HCT116 (cell line): ENCODE results near the gene IFNA1. TPM values are rescaled to one million over a fixed set of nuclear protein-coding genes. Genes with fewer than 3 reads are reported as not detected.

Experiments
- ATAC-seq: fragments of 200-7000 bp; cut with Tn5 transposase; 2 replicates; pipeline ENCODE4 v1.9.1; 2020; ENCODE audit warnings: mild to moderate bottlenecking, moderate library complexity
- BruUV-seq: library from RNA; stranded (reverse); fragments of 400-500 nt; replicated peaks from 2 replicates; lab custom pipeline; 2021; lab: Mats Ljungman, UMichigan
- CTCF ChIA-PET: fragments of 300-600 bp; sonication (Branson Sonifier 250); formaldehyde crosslinking; loops from one replicate; lab custom pipeline; 2021; ENCODE audit warnings: antibody characterized with exemption; lab: Charles Lee
- POLR2A ChIA-PET: fragments of 300-600, 350-600 bp; sonication (Branson Sonifier 250); formaldehyde crosslinking; loops from one replicate; lab custom pipeline; 2021; ENCODE audit warnings: antibody characterized with exemption; lab: Charles Lee
- RAD21 ChIA-PET, 2 experiments: fragments of 300-600 bp; sonication (Branson Sonifier 250); formaldehyde crosslinking; loops; one replicate each; lab custom pipeline; 2023; ENCODE audit warnings: low total read pairs in 2 of 2; ENCODE audit not compliant: uncharacterized antibody in 2 of 2, unreplicated experiment in 2 of 2, low non-redundant PET in 1 of 2; lab: Charles Lee
- DNase-seq: peaks from one replicate; pipeline ENCODE4 v3.0.0-alpha.2; 2010; ENCODE audit warnings: low read depth, low spot score
- H2AFZ ChIP-seq: fragments of 200-600 bp; shearing (Covaris generic), sonication (generic); 2 replicates; pipeline ENCODE4 v1.6.1; 2017; ENCODE audit warnings: low read depth, mixed run types, mixed read lengths, antibody characterized with exemption, low read length; ENCODE audit not compliant: poor library complexity, severe bottlenecking
- H3K27ac ChIP-seq: 2 replicates; pipeline ENCODE4 v1.5.1; 2012; ENCODE audit warnings: low read depth, low read length
- H3K27me3 ChIP-seq: fragments of 200-600 bp; sonication (generic); 2 replicates; pipeline ENCODE4 v1.6.1; 2016; ENCODE audit warnings: mixed run types, low read length, mixed read lengths; ENCODE audit not compliant: insufficient read depth
- H3K36me3 ChIP-seq, 2 experiments: fragments of 200-500 bp in 1 of 2; fragments of 200-600 bp in 1 of 2; sonication (Bioruptor generic) in 1 of 2; sonication (generic) in 1 of 2; 2 replicates each; pipeline versions ENCODE4 v1.5.1 to v1.6.1; 2014 to 2016; ENCODE audit warnings: low read length in 2 of 2, inconsistent platforms in 1 of 2, mixed read lengths in 1 of 2, mixed run types in 1 of 2; ENCODE audit not compliant: insufficient read depth in 2 of 2, control insufficient read depth in 1 of 2
- H3K4me1 ChIP-seq, 2 experiments: fragments of 200-600 bp in 1 of 2; sonication (generic) in 1 of 2; 2 replicates each; pipeline versions ENCODE4 v1.5.1 to v1.6.1; 2012 to 2017; ENCODE audit warnings: low read length in 2 of 2, inconsistent platforms in 1 of 2, mild to moderate bottlenecking in 1 of 2, mixed read lengths in 1 of 2, mixed run types in 1 of 2, moderate library complexity in 1 of 2; ENCODE audit not compliant: insufficient read depth in 2 of 2, control insufficient read depth in 1 of 2
- H3K4me2 ChIP-seq: fragments of 200-600 bp; sonication (generic); 2 replicates; pipeline ENCODE4 v1.6.1; 2017; ENCODE audit warnings: mixed run types, low read length, mixed read lengths
- H3K4me3 ChIP-seq, 2 experiments: fragments of 200-600 bp in 1 of 2; sonication (generic) in 1 of 2; replicated peaks in 1 of 2; 2 replicates each; pipeline ENCODE4 v1.5.1; 2011 to 2016; ENCODE audit warnings: low read length in 2 of 2, control low read depth in 1 of 2, low read depth in 1 of 2, mild to moderate bottlenecking in 1 of 2, mixed read lengths in 1 of 2, mixed run types in 1 of 2
- H3K79me2 ChIP-seq: fragments of 200-600 bp; sonication (generic); 2 replicates; pipeline ENCODE4 v1.6.1; 2017; ENCODE audit warnings: mild to moderate bottlenecking, mixed run types, low read length, moderate library complexity, mixed read lengths; ENCODE audit not compliant: insufficient read depth
- H3K9ac ChIP-seq: fragments of 200-600 bp; sonication (generic); 2 replicates; pipeline ENCODE4 v1.6.1; 2016; ENCODE audit warnings: low read length, mixed read lengths
- H3K9me2 ChIP-seq: fragments of 200-600 bp; sonication (generic), shearing (Covaris generic); 2 replicates; pipeline ENCODE4 v1.6.1; 2017; ENCODE audit warnings: mixed run types, mild to moderate bottlenecking, moderate library complexity; ENCODE audit not compliant: insufficient read depth
- H3K9me3 ChIP-seq, 2 experiments: fragments of 200-500 bp in 1 of 2; fragments of 200-600 bp in 1 of 2; sonication (Bioruptor generic) in 1 of 2; sonication (generic) in 1 of 2; 2 replicates each; pipeline ENCODE4 v1.6.1; 2014 to 2017; ENCODE audit warnings: low read length in 2 of 2, mixed read lengths in 2 of 2, inconsistent platforms in 1 of 2, low read depth in 1 of 2, mild to moderate bottlenecking in 1 of 2, mixed run types in 1 of 2, moderate library complexity in 1 of 2; ENCODE audit not compliant: control insufficient read depth in 1 of 2, insufficient read depth in 1 of 2
- H4K20me1 ChIP-seq: fragments of 200-600 bp; sonication (generic), shearing (Covaris generic); 2 replicates; pipeline ENCODE4 v1.6.1; 2017; ENCODE audit warnings: mixed run types, mild to moderate bottlenecking, moderate library complexity; ENCODE audit not compliant: insufficient read depth
- CBX3 ChIP-seq: IDR thresholded peaks from 2 replicates; pipeline ENCODE4 v1.6.1; 2012; ENCODE audit warnings: low read depth
- CEBPB ChIP-seq: IDR thresholded peaks from 2 replicates; pipeline ENCODE4 v1.6.1; 2012; ENCODE audit warnings: low read depth
- ELF1 ChIP-seq: IDR thresholded peaks from 2 replicates; pipeline ENCODE4 v1.6.1; 2012; ENCODE audit warnings: low read depth, borderline replicate concordance
- EZH2phosphoT487 ChIP-seq: fragments of 200-600 bp; IDR thresholded peaks from 2 replicates; pipeline ENCODE4 v1.6.1; 2018; ENCODE audit warnings: antibody characterized with exemption, borderline replicate concordance
- FOSL1 ChIP-seq: IDR thresholded peaks from 2 replicates; pipeline ENCODE4 v1.6.1; 2012; ENCODE audit warnings: low read depth
- JUND ChIP-seq: IDR thresholded peaks from 2 replicates; pipeline ENCODE4 v1.6.1; 2012
- POLR2A ChIP-seq: IDR thresholded peaks from 2 replicates; pipeline ENCODE4 v1.7.0; 2011; ENCODE audit warnings: borderline replicate concordance; ENCODE audit not compliant: insufficient read depth, insufficient read length; ENCODE audit errors: extremely low read depth
- POLR2AphosphoS5 ChIP-seq: IDR thresholded peaks from 2 replicates; pipeline ENCODE4 v1.6.1; 2011; ENCODE audit warnings: mild to moderate bottlenecking, low read depth, low read length, moderate library complexity
- TCF7L2 ChIP-seq: IDR thresholded peaks from 2 replicates; pipeline ENCODE4 v1.7.0; 2011; ENCODE audit warnings: borderline replicate concordance, inconsistent platforms; ENCODE audit not compliant: insufficient read depth, insufficient read length; ENCODE audit errors: extremely low read depth
- YY1 ChIP-seq: IDR thresholded peaks from 2 replicates; pipeline ENCODE4 v1.6.1; 2011; ENCODE audit warnings: low read length, low read depth, moderate library complexity, mild to moderate bottlenecking; ENCODE audit not compliant: insufficient replicate concordance; ENCODE audit errors: extremely low read depth
- ZFX ChIP-seq: fragments of 450-650 bp; IDR thresholded peaks from 2 replicates; pipeline ENCODE4 v1.6.1; 2017
- intact Hi-C: fragments of 100-400 bp; cut with micrococcal nuclease; formaldehyde crosslinking; loops from 2 replicates; pipeline ENCODE4 v1.10.0; 2022
- total RNA-seq: library from RNA; stranded (reverse); gene quantifications from one replicate; pipeline ENCODE4 v1.2.1, GENCODE V29; 2021; ENCODE audit not compliant: unreplicated experiment
- TF ChIP-seq, protein P1 (sequence below): IDR thresholded peaks from 2 replicates; pipeline ENCODE4 v1.6.1; 2011; ENCODE audit warnings: mild to moderate bottlenecking, low read length, moderate library complexity; ENCODE audit not compliant: insufficient replicate concordance; ENCODE audit errors: extremely low read depth
- TF ChIP-seq, protein P2 (sequence below): IDR thresholded peaks from 2 replicates; pipeline ENCODE4 v1.6.1; 2012
- TF ChIP-seq, protein P3 (sequence below): IDR thresholded peaks from 2 replicates; pipeline ENCODE4 v1.6.1; 2012

The IFNA1 gene
- total RNA-seq, 1 experiment from 2014 or later = not detected

DNA sequence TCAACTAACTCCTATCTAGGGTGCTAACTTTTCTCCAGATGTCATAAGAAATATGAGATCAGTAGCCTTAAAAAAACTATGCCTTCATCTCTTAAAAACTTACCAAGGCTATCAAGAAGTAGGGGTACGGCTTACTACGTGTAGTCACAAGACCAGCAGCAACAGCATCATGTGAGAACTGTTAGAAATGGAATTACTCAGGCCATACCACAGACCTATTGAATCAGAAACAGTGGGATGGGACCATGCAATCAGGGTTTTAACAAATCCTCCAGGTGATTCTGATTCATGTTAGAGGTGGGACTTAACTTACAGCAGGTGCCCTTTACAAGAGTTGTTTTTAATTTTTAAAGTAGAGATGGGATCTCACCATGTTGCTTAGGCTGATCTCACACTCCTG lies 37.2 kb downstream of the IFNA1 start:
- no peak overlapping the region for H3K4me2 ChIP-seq
- no TSS peak for BruUV-seq
- no peaks in the 10 kb centered on the region for H3K79me2 ChIP-seq
- RAD21 ChIA-PET = no interaction called here
- no peaks in the 10 kb centered on the region for H3K9me3 ChIP-seq
- TF ChIP-seq POLR2AphosphoS5 (no peak), JUND (no peak), CEBPB (no peak), POLR2A (no peak), EZH2phosphoT487 (no peak), FOSL1 (no peak), CBX3 (no peak), YY1 (no peak), ZFX (no peak), TCF7L2 (no peak), ELF1 (no peak)
- TF ChIP-seq, protein P1, sequence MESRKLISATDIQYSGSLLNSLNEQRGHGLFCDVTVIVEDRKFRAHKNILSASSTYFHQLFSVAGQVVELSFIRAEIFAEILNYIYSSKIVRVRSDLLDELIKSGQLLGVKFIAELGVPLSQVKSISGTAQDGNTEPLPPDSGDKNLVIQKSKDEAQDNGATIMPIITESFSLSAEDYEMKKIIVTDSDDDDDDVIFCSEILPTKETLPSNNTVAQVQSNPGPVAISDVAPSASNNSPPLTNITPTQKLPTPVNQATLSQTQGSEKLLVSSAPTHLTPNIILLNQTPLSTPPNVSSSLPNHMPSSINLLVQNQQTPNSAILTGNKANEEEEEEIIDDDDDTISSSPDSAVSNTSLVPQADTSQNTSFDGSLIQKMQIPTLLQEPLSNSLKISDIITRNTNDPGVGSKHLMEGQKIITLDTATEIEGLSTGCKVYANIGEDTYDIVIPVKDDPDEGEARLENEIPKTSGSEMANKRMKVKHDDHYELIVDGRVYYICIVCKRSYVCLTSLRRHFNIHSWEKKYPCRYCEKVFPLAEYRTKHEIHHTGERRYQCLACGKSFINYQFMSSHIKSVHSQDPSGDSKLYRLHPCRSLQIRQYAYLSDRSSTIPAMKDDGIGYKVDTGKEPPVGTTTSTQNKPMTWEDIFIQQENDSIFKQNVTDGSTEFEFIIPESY = no peak
- TF ChIP-seq, protein P2, sequence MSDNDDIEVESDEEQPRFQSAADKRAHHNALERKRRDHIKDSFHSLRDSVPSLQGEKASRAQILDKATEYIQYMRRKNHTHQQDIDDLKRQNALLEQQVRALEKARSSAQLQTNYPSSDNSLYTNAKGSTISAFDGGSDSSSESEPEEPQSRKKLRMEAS = no peak
- TF ChIP-seq, protein P3, sequence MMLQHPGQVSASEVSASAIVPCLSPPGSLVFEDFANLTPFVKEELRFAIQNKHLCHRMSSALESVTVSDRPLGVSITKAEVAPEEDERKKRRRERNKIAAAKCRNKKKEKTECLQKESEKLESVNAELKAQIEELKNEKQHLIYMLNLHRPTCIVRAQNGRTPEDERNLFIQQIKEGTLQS = no peak
- no peaks in the 10 kb centered on the region for H3K9me2 ChIP-seq
- H3K27ac ChIP-seq = no peak overlapping the region
- intact Hi-C loops = no loop called here
- H3K36me3 ChIP-seq = no peaks in the 10 kb centered on the region
- H2AFZ ChIP-seq = no peak overlapping the region
- POLR2A ChIA-PET = no interaction called here
- no peak for ATAC-seq
- CTCF ChIA-PET = interaction anchor here (1.0 kb wide), 1 partner anchor 12 kb away, joined by 3 read pairs; no protein-coding TSS in a partner anchor
- H3K4me3 ChIP-seq = no peak overlapping the region
- no peaks in the 10 kb centered on the region for H3K27me3 ChIP-seq
- DNase-seq = no peak
- H4K20me1 ChIP-seq = no peaks in the 10 kb centered on the region
- no peaks in the 10 kb centered on the region for H3K4me1 ChIP-seq
- no peak overlapping the region for H3K9ac ChIP-seq
